LoVo (cell line): ENCODE results near the gene GNAS.
"Not testable (repeated sequence)": the region's sequence is repeated elsewhere in the genome, so short reads cannot be mapped to it uniquely, and the experiment has no call there.

ENCODE experiments used
- DNase-seq: peaks from one replicate; pipeline ENCODE4 v3.0.0-alpha.2; 2016; ENCODE audit warnings: low spot score

The GNAS gene

GRCh38 chr20:58932170-58932569 lies 79.7 kb downstream of the GNAS start:
- DNase-seq: no peak

- no peak for DNase-seq
Measured at GRCh38 chr20:58938078-58938477, 85.6 kb downstream of the GNAS start.

- no peak for DNase-seq
Measured at GRCh38 chr20:58938541-58938940, 86.0 kb downstream of the GNAS start.

GRCh38 chr20:58941471-58941870 lies 89.0 kb downstream of the GNAS start:
- DNase-seq: no peak

- DNase-seq: no peak
Measured at GRCh38 chr20:58942549-58942948, 90.0 kb downstream of the GNAS start.

- no peak for DNase-seq
Measured at GRCh38 chr20:58944610-58945009, 92.1 kb downstream of the GNAS start.

- no peak for DNase-seq
Measured at GRCh38 chr20:58945965-58946631, 93.6 kb downstream of the GNAS start.

GRCh38 chr20:58947797-58948388 lies 95.4 kb downstream of the GNAS start:
- not testable (repeated sequence) for DNase-seq

- no peak for DNase-seq
Measured at GRCh38 chr20:58950603-58951002, 98.1 kb downstream of the GNAS start.

GRCh38 chr20:58953050-58953449 lies 100.5 kb downstream of the GNAS start:
- no peak for DNase-seq

- no peak for DNase-seq
Measured at GRCh38 chr20:58956078-58956477, 103.6 kb downstream of the GNAS start.

GRCh38 chr20:58959652-58960051 lies 107.1 kb downstream of the GNAS start:
- no peak for DNase-seq
